ENCODE results near the gene CCNJ.

DNA sequence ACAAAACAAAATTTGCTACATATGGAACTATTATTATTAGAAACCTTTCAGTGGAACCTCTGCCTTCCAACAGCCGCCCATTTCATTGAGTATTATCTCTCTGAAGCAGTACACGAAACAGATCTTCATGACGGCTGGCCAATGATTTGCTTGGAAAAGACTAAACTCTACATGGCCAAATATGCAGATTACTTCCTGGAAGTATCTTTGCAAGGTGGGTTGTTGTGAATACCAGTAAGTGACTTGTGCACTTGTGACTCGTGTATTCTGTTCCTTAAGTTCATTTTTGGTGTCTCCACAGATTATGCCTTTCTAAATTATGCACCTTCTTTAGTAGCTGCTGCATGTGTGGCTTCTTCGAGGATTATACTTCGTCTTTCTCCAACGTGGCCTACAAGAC, 13.4 kb downstream of the CCNJ start:
- TF ChIP-seq EP300 (IDR thresholded peaks at IDR 0.05) = no peak
- TF ChIP-seq POLR2A (IDR thresholded peaks at IDR 0.05) = no peak
- TF ChIP-seq, protein P1, sequence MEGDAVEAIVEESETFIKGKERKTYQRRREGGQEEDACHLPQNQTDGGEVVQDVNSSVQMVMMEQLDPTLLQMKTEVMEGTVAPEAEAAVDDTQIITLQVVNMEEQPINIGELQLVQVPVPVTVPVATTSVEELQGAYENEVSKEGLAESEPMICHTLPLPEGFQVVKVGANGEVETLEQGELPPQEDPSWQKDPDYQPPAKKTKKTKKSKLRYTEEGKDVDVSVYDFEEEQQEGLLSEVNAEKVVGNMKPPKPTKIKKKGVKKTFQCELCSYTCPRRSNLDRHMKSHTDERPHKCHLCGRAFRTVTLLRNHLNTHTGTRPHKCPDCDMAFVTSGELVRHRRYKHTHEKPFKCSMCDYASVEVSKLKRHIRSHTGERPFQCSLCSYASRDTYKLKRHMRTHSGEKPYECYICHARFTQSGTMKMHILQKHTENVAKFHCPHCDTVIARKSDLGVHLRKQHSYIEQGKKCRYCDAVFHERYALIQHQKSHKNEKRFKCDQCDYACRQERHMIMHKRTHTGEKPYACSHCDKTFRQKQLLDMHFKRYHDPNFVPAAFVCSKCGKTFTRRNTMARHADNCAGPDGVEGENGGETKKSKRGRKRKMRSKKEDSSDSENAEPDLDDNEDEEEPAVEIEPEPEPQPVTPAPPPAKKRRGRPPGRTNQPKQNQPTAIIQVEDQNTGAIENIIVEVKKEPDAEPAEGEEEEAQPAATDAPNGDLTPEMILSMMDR (IDR thresholded peaks at IDR 0.05) = no peak
